PC-9 (cell line): ENCODE measurements around the gene GJD2.

Experiments used
- EZH2 ChIP-seq: fragments of 200-600 bp; sonication (generic); IDR thresholded peaks from 2 replicates; pipeline ENCODE4 v1.8.0; 2017; ENCODE audit warnings: antibody characterized with exemption, low read depth
- TF ChIP-seq, protein P1 (sequence below): fragments of 200-600 bp; sonication (generic); conservative IDR thresholded peaks from 2 replicates; pipeline ENCODE4 v1.6.1; 2017; ENCODE audit warnings: mixed run types, antibody characterized with exemption, mild to moderate bottlenecking, moderate library complexity

DNA sequence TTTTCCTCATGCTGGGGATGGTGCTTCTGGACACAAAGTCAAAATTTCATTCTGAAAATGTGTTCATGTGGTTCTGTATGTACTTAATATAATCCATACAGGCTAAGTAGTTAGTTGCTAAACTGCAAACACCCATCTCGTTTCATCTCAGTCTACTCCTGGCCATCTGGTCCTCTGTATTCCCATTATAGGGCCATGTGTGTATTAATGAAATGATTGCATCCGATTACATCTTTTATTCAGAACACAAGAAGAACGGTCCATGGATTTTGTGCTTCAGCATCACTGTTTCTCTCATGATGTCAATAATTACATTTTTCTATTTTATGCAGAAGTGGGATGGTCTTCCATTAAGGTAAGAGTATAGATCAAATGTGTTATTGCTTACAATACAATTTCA lies 6.1 kb upstream of the GJD2 start:
- TF ChIP-seq, protein P1, sequence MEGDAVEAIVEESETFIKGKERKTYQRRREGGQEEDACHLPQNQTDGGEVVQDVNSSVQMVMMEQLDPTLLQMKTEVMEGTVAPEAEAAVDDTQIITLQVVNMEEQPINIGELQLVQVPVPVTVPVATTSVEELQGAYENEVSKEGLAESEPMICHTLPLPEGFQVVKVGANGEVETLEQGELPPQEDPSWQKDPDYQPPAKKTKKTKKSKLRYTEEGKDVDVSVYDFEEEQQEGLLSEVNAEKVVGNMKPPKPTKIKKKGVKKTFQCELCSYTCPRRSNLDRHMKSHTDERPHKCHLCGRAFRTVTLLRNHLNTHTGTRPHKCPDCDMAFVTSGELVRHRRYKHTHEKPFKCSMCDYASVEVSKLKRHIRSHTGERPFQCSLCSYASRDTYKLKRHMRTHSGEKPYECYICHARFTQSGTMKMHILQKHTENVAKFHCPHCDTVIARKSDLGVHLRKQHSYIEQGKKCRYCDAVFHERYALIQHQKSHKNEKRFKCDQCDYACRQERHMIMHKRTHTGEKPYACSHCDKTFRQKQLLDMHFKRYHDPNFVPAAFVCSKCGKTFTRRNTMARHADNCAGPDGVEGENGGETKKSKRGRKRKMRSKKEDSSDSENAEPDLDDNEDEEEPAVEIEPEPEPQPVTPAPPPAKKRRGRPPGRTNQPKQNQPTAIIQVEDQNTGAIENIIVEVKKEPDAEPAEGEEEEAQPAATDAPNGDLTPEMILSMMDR, result no peak
- TF ChIP-seq EZH2, result no peak
